ENCODE results near the gene MDH1B.

DNA sequence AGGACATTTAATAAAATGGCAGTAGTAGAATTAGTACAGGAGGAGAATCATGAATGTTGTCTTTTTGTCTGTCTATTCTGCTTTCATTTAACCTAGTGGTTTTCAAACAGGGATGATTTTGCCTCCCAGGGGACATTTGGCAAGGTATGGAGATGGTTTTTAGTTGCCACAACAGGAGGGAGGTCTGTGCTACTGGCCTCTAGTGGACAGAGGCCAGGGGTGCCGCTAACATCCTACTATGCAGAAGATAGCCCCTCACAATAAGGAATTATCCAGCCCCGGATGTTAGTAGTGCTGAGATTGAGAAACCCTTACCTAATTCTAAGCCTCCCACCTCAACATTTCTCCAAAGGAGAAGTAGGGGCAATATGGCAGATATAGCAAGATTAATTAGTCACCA lies 18.6 kb upstream of the MDH1B start:
- TF ChIP-seq, protein P1, sequence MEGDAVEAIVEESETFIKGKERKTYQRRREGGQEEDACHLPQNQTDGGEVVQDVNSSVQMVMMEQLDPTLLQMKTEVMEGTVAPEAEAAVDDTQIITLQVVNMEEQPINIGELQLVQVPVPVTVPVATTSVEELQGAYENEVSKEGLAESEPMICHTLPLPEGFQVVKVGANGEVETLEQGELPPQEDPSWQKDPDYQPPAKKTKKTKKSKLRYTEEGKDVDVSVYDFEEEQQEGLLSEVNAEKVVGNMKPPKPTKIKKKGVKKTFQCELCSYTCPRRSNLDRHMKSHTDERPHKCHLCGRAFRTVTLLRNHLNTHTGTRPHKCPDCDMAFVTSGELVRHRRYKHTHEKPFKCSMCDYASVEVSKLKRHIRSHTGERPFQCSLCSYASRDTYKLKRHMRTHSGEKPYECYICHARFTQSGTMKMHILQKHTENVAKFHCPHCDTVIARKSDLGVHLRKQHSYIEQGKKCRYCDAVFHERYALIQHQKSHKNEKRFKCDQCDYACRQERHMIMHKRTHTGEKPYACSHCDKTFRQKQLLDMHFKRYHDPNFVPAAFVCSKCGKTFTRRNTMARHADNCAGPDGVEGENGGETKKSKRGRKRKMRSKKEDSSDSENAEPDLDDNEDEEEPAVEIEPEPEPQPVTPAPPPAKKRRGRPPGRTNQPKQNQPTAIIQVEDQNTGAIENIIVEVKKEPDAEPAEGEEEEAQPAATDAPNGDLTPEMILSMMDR (conservative IDR thresholded peaks at IDR 0.05; ENCODE audit: low read length), result peak; percentile 61
- no peak for TF ChIP-seq EZH2phosphoT487 (IDR thresholded peaks at IDR 0.05; ENCODE audit: borderline replicate concordance, low read depth, low read length)
